ENCODE data around the gene PHB1. TPM values are rescaled to one million over a fixed set of nuclear protein-coding genes. Genes with fewer than 3 reads are reported as not detected.

The PHB1 gene
- polyA plus RNA-seq, 1 of the 3 experiments (the other 2 are of a cell fraction): 379 TPM

DNA sequence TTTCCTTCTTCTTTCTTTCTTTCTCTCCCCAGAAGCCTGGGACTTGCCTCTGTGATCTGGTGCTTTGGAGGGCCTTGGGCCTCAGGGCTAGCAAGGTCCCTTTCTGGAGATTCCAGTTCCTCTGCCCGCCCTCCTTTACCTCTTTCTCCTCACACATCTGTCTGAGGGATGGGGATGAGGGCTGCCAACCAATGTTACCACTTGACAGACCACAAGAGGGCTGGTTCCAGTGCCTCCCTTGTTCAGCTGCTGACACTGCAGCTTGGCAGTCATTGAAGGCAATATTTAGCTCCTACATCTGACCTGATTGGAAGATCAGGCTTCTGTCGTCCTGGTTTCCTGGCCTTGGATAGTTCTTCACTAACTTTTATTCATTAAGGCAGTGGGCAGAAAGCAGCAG lies 49.0 kb downstream of the PHB1 start:
- TF ChIP-seq, protein P1, sequence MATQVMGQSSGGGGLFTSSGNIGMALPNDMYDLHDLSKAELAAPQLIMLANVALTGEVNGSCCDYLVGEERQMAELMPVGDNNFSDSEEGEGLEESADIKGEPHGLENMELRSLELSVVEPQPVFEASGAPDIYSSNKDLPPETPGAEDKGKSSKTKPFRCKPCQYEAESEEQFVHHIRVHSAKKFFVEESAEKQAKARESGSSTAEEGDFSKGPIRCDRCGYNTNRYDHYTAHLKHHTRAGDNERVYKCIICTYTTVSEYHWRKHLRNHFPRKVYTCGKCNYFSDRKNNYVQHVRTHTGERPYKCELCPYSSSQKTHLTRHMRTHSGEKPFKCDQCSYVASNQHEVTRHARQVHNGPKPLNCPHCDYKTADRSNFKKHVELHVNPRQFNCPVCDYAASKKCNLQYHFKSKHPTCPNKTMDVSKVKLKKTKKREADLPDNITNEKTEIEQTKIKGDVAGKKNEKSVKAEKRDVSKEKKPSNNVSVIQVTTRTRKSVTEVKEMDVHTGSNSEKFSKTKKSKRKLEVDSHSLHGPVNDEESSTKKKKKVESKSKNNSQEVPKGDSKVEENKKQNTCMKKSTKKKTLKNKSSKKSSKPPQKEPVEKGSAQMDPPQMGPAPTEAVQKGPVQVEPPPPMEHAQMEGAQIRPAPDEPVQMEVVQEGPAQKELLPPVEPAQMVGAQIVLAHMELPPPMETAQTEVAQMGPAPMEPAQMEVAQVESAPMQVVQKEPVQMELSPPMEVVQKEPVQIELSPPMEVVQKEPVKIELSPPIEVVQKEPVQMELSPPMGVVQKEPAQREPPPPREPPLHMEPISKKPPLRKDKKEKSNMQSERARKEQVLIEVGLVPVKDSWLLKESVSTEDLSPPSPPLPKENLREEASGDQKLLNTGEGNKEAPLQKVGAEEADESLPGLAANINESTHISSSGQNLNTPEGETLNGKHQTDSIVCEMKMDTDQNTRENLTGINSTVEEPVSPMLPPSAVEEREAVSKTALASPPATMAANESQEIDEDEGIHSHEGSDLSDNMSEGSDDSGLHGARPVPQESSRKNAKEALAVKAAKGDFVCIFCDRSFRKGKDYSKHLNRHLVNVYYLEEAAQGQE (IDR thresholded peaks at IDR 0.05; ENCODE audit: low read depth, low read length): no peak
- TF ChIP-seq, protein P2, sequence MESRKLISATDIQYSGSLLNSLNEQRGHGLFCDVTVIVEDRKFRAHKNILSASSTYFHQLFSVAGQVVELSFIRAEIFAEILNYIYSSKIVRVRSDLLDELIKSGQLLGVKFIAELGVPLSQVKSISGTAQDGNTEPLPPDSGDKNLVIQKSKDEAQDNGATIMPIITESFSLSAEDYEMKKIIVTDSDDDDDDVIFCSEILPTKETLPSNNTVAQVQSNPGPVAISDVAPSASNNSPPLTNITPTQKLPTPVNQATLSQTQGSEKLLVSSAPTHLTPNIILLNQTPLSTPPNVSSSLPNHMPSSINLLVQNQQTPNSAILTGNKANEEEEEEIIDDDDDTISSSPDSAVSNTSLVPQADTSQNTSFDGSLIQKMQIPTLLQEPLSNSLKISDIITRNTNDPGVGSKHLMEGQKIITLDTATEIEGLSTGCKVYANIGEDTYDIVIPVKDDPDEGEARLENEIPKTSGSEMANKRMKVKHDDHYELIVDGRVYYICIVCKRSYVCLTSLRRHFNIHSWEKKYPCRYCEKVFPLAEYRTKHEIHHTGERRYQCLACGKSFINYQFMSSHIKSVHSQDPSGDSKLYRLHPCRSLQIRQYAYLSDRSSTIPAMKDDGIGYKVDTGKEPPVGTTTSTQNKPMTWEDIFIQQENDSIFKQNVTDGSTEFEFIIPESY (IDR thresholded peaks at IDR 0.05; ENCODE audit: borderline replicate concordance, low read depth): no peak
- TF ChIP-seq RAD21 (IDR thresholded peaks at IDR 0.05; ENCODE audit: low read length): peak; percentile 36; the same call in 1 of the 2 replicates
- TF ChIP-seq MXI1 (IDR thresholded peaks at IDR 0.05; ENCODE audit: low read depth, low read length): no peak; the same call in 1 of the 2 replicates
- TF ChIP-seq GATA2 (CRISPR knock-in tag; IDR thresholded peaks at IDR 0.05): no peak
- TF ChIP-seq JUND (IDR thresholded peaks at IDR 0.05): no peak
- TF ChIP-seq FOSL2 (IDR thresholded peaks at IDR 0.05; ENCODE audit: borderline replicate concordance, low read depth): no peak
- no peak for TF ChIP-seq POLR2AphosphoS5 (IDR thresholded peaks at IDR 0.05; ENCODE audit: low read depth, low read length)
- no peak for TF ChIP-seq EP300 (IDR thresholded peaks at IDR 0.05; ENCODE audit: borderline replicate concordance in 1 of 2, low read depth in 1 of 2, low read length in 1 of 2)
- TF ChIP-seq NFIC (IDR thresholded peaks at IDR 0.05; ENCODE audit: borderline replicate concordance): no peak
- no peak for TF ChIP-seq NRF1 (IDR thresholded peaks at IDR 0.05; ENCODE audit: low read depth, low read length)
- TF ChIP-seq TEAD4 (IDR thresholded peaks at IDR 0.05; ENCODE audit: borderline replicate concordance, insufficient read depth): no peak
- no peak for TF ChIP-seq RCOR1 (IDR thresholded peaks at IDR 0.05; ENCODE audit: low read length)
- TF ChIP-seq, protein P3, sequence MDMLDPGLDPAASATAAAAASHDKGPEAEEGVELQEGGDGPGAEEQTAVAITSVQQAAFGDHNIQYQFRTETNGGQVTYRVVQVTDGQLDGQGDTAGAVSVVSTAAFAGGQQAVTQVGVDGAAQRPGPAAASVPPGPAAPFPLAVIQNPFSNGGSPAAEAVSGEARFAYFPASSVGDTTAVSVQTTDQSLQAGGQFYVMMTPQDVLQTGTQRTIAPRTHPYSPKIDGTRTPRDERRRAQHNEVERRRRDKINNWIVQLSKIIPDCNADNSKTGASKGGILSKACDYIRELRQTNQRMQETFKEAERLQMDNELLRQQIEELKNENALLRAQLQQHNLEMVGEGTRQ (IDR thresholded peaks at IDR 0.05; ENCODE audit: borderline replicate concordance, low read depth, low read length): no peak
- no peak for TF ChIP-seq MEF2A (IDR thresholded peaks at IDR 0.05; ENCODE audit: borderline replicate concordance, low read depth)
- peak; percentile 30; the same call in 1 of the 2 replicates for TF ChIP-seq SMC3 (IDR thresholded peaks at IDR 0.05; ENCODE audit: low read depth, low read length)
- TF ChIP-seq TAF1 (IDR thresholded peaks at IDR 0.05; ENCODE audit: borderline replicate concordance, low read depth, low read length): no peak
- no peak for TF ChIP-seq RFX5 (IDR thresholded peaks at IDR 0.05; ENCODE audit: low read length)
- no peak for TF ChIP-seq RXRA (IDR thresholded peaks at IDR 0.05; ENCODE audit: borderline replicate concordance, low read depth)
- TF ChIP-seq, protein P4, sequence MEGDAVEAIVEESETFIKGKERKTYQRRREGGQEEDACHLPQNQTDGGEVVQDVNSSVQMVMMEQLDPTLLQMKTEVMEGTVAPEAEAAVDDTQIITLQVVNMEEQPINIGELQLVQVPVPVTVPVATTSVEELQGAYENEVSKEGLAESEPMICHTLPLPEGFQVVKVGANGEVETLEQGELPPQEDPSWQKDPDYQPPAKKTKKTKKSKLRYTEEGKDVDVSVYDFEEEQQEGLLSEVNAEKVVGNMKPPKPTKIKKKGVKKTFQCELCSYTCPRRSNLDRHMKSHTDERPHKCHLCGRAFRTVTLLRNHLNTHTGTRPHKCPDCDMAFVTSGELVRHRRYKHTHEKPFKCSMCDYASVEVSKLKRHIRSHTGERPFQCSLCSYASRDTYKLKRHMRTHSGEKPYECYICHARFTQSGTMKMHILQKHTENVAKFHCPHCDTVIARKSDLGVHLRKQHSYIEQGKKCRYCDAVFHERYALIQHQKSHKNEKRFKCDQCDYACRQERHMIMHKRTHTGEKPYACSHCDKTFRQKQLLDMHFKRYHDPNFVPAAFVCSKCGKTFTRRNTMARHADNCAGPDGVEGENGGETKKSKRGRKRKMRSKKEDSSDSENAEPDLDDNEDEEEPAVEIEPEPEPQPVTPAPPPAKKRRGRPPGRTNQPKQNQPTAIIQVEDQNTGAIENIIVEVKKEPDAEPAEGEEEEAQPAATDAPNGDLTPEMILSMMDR (IDR thresholded peaks at IDR 0.05): peak; percentile 37; the same call in 1 of the 2 replicates
- no peak for TF ChIP-seq FOXJ3 (CRISPR knock-in tag; IDR thresholded peaks at IDR 0.05)
- TF ChIP-seq, protein P5, sequence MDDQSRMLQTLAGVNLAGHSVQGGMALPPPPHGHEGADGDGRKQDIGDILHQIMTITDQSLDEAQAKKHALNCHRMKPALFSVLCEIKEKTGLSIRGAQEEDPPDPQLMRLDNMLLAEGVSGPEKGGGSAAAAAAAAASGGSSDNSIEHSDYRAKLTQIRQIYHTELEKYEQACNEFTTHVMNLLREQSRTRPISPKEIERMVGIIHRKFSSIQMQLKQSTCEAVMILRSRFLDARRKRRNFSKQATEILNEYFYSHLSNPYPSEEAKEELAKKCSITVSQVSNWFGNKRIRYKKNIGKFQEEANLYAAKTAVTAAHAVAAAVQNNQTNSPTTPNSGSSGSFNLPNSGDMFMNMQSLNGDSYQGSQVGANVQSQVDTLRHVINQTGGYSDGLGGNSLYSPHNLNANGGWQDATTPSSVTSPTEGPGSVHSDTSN (IDR thresholded peaks at IDR 0.05): no peak
- TF ChIP-seq, protein P6, sequence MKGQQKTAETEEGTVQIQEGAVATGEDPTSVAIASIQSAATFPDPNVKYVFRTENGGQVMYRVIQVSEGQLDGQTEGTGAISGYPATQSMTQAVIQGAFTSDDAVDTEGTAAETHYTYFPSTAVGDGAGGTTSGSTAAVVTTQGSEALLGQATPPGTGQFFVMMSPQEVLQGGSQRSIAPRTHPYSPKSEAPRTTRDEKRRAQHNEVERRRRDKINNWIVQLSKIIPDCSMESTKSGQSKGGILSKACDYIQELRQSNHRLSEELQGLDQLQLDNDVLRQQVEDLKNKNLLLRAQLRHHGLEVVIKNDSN (IDR thresholded peaks at IDR 0.05; ENCODE audit: borderline replicate concordance, low read depth): no peak
- Histone ChIP-seq H3K9me2 (no peaks in the 10 kb centered on the region), H4K20me1 (ENCODE audit: insufficient read depth) (peaks cover 2% of the 10 kb centered on the region), H3K9me3 (no peaks in the 10 kb centered on the region), H2AFZ (ENCODE audit: low read depth) (no peak overlapping the region), H3K4me2 (no peak overlapping the region), H3F3A (replicated peaks; ENCODE audit: insufficient read depth) (peaks cover 17% of the 10 kb centered on the region), H3K36me3 (replicated peaks in 1 of 2; ENCODE audit: control insufficient read depth in 1 of 2, insufficient read depth in 2 of 2, low read length in 1 of 2) (no peaks in the 10 kb centered on the region), H3K4me1 (ENCODE audit: control insufficient read depth in 1 of 2, insufficient read depth in 2 of 2, low read depth in 1 of 2, low read length in 1 of 2) (peaks cover 0 to 6% of the 10 kb centered on the region in 2 experiments; a peak in 1 of 4 replicates), H3K27ac (ENCODE audit: low read depth in 2 of 2, low read length in 1 of 2) (no peak overlapping the region), H3K79me2 (ENCODE audit: insufficient read depth) (peaks cover 8% of the 10 kb centered on the region), H3K27me3 (ENCODE audit: insufficient read depth) (no peaks in the 10 kb centered on the region), H3K4me3 (ENCODE audit: low read depth in 2 of 2, low read length in 1 of 2) (no peak overlapping the region), H3K9ac (no peak overlapping the region)
- ChIA-PET CTCF (interaction anchor here (0.6 to 2.5 kb wide), 11 partner anchors 9 to 190 kb away, joined by 3 to 12 read pairs (median 3); no protein-coding TSS in a partner anchor), POLR2A (no interaction called here)
- peak; percentile 57 for DNase-seq
- WGBS (ENCODE audit: low lambda C conversion rate): 37% methylated on average over 2 of the region's 2 CpGs

All from SK-N-SH (cell line).